PFSK-1 (cell line): ENCODE results near the gene TEX22.

Source experiments
- FOXP2 ChIP-seq: optimal IDR thresholded peaks from 2 replicates; pipeline ENCODE3; 2011; ENCODE audit warnings: borderline replicate concordance, control low read depth, inconsistent platforms; ENCODE audit not compliant: insufficient read depth; ENCODE audit errors: extremely low read length, extremely low read depth
- POLR2AphosphoS5 ChIP-seq: IDR thresholded peaks from 2 replicates; pipeline ENCODE4 v1.6.1; 2012; ENCODE audit warnings: low read depth, mild to moderate bottlenecking, control low read depth, low read length, moderate library complexity
- SIN3A ChIP-seq: IDR thresholded peaks from 2 replicates; pipeline ENCODE4 v1.6.1; 2012; ENCODE audit warnings: mild to moderate bottlenecking, low read length, moderate library complexity, borderline replicate concordance; ENCODE audit not compliant: insufficient read depth
- TAF1 ChIP-seq: IDR thresholded peaks from 2 replicates; pipeline ENCODE4 v1.6.1; 2012; ENCODE audit warnings: low read length, control low read depth, borderline replicate concordance; ENCODE audit not compliant: insufficient read depth
- TF ChIP-seq, protein P1 (sequence below), 2 experiments: IDR thresholded peaks; 2 replicates each; pipeline versions ENCODE4 v1.6.1 to v1.8.0; 2011 to 2012; ENCODE audit warnings: low read depth in 2 of 2, low read length in 2 of 2, control low read depth in 1 of 2, inconsistent platforms in 1 of 2, mild to moderate bottlenecking in 1 of 2, moderate library complexity in 1 of 2; ENCODE audit not compliant: insufficient read depth in 1 of 2

The TEX22 gene

DNA sequence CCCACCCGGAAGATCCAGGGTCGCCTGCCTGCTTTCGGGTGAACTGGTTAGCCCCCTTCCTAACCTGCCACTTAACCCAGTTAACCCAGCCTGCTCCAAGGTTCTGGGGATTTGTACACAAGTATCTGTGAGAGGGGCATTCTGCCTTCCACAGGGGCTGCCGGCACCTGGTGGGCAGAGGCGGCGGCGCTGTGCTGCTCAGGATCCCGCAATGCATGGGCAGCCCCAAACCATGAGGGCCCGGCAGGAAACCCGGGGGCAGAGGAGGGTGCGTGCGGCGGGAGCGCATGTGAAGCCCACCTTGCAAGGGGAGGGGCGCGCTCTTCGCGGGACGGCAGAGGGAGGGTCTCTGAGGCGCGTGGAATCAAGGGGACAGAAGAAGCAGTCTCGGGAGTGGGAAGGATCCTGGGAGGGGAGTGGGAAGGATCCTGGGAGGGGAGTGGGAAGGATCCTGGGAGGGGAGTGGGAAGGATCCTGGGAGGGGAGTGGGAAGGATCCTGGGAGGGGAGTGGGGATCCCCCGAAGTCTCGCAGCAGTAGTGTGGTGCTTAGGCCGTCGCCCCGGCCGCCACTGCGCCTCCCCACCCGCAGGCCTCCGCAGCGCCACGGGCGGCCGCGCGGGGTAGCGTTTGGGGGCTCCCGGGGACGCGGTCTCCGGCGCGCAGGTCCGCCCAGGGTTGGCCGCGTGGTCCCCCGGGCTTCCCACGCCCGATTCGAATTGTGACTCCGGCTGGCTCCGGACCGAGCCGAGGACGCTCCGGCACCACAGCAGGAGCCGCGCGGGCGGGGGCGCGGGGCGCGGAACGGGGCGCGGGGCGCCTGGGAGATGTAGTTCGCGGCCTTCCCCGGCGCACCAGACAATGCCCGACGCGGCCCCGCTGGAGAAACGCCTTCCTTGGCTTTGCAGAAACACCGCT is 16.4 kb downstream of the TEX22 start:
- no peak for TF ChIP-seq TAF1
- TF ChIP-seq FOXP2: no peak
- TF ChIP-seq POLR2AphosphoS5: no peak
- TF ChIP-seq SIN3A: no peak
- TF ChIP-seq, protein P1, sequence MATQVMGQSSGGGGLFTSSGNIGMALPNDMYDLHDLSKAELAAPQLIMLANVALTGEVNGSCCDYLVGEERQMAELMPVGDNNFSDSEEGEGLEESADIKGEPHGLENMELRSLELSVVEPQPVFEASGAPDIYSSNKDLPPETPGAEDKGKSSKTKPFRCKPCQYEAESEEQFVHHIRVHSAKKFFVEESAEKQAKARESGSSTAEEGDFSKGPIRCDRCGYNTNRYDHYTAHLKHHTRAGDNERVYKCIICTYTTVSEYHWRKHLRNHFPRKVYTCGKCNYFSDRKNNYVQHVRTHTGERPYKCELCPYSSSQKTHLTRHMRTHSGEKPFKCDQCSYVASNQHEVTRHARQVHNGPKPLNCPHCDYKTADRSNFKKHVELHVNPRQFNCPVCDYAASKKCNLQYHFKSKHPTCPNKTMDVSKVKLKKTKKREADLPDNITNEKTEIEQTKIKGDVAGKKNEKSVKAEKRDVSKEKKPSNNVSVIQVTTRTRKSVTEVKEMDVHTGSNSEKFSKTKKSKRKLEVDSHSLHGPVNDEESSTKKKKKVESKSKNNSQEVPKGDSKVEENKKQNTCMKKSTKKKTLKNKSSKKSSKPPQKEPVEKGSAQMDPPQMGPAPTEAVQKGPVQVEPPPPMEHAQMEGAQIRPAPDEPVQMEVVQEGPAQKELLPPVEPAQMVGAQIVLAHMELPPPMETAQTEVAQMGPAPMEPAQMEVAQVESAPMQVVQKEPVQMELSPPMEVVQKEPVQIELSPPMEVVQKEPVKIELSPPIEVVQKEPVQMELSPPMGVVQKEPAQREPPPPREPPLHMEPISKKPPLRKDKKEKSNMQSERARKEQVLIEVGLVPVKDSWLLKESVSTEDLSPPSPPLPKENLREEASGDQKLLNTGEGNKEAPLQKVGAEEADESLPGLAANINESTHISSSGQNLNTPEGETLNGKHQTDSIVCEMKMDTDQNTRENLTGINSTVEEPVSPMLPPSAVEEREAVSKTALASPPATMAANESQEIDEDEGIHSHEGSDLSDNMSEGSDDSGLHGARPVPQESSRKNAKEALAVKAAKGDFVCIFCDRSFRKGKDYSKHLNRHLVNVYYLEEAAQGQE (IDR thresholded peaks at IDR 0.05; ENCODE audit: insufficient read depth in 1 of 2, low read depth in 2 of 2, low read length in 2 of 2): no peak

DNA sequence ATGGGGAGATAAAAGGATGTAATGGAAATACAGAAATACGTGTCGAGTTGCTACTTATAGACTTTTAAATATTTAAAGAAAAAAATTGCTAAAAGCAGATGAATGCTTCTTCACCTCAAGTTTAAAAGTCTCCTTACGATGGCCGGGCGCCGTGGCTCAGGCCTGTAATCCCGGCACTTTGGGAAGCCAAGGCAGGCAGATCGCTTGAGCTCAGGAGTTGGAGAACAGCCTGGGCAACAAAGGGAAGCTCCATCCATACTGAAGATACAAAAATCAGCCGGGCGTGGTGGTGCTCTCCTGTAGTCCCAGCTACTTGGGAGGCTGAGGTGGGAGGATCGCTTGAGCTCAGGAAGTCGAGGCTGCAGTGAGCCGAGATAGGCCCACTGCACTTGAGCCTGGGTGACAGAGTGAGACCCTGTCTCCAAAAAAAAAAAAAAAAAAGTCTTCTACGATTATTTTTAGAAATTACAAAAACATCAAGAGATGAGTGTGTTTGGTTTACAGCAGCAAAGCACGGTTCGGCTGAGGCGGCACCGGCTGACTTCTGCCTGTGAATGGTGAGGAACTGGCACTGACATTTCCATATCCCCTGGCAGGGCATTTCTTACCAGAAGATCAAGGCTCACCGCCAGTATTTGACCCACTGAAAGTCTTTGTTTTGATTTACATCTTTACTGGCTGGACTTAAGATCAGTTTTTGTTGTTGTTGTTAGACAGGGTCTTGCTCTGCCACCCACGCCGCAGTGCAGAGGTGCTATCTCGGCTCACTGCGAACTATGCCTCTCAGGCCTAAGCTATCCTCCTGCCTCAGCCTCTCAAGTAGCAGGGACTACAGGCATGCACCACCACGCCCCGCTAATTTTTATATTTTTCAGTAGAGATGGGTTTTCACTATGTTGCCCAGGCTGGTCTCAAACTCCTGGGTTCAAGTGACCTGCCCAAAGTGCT is 17.4 kb downstream of the TEX22 start:
- TF ChIP-seq POLR2AphosphoS5: no peak
- no peak for TF ChIP-seq FOXP2

DNA sequence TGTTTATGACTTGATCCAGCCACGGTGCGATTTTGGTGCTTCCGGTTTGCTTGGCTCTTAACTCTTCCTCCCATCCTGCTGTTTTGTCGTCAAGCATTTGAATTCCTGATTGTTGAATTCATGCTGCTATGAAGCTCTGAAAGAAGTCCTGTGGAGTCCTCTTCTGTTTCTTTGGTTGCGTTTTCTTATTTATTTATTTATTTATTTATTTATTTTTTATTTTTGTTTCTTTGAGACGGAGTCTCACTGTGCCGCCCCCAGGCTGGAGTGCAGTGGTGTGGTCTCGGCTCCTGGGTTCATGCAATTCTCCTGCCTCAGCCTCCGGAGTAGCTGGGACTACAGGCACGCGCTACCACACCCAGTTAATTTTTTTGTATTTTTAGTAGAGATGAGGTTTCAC is 18.3 kb downstream of the TEX22 start:
- TF ChIP-seq FOXP2 (no peak), TAF1 (no peak), SIN3A (no peak), POLR2AphosphoS5 (no peak)
- TF ChIP-seq, protein P1 (IDR thresholded peaks at IDR 0.05; ENCODE audit: insufficient read depth in 1 of 2, low read depth in 2 of 2, low read length in 2 of 2): no peak

DNA sequence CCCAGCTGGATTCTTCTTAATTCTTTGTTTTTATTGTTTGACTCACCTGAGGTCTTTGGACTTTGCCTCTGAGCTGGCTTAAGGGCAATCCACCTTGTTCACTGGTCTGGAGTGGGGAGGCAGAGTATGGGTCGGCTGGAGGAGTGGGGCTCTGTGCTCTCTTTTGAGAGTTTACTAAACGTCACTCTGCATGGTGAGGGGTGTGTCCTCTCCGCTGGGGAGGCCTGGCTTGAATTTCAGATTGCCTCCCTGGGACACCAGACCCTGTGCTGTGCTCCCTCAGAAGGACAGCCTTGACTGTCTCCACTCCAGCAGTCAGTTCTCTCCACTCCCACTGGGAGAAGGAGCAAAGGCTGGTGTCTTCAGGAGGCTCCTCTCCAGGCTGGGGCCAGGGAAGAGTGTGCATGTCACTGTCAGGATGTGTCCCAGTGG is 19.4 kb downstream of the TEX22 start:
- TF ChIP-seq FOXP2: no peak

DNA sequence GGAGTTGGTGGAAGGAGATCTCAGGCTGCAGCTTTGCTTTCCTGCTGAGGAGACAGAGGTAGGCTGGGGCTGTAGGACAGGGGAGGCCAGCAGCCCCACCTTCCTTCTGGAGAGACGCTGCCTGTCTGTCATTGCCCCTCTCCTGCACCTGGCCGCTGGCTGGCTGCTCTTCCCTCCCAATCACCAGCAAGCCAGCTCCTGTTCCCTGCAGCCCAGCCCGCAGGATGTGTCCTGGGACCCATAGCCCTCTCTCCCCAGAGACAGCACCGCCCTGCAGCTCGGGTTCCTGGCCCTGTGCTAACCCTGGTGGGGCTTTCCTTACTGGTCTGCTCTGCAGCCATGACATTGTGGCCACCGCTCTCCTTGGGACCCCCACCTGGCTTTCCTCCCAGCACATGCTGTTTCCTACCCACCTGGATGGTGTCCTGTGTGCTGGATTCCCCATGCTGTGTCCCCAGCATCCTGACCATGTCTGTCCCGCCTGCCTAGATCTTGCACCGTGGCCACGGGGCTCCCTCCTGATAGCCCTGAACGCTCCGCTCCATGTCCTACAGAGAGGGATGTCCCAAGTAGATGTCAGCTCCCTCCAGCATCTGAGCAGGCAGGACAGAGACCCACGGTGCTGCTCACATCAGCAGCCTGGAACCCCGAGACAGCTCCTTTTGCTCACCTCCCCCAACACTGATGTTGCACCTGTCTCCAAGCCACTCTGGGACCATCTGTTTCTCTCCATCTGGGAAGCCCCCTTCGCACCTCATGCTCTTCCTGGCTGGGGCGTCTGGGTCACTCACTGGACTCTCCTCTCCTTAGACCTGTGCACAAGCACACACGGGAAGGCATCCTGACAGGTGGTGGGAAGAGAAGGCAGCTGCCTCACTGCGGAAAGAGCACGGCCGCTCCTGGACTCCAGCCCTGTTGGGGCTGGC is 20.2 kb downstream of the TEX22 start:
- TF ChIP-seq SIN3A: no peak
- TF ChIP-seq FOXP2: no peak
- TF ChIP-seq TAF1: no peak
- TF ChIP-seq, protein P1 (IDR thresholded peaks at IDR 0.05; ENCODE audit: insufficient read depth in 1 of 2, low read depth in 2 of 2, low read length in 2 of 2): no peak
- TF ChIP-seq POLR2AphosphoS5: no peak
